Measurements from ENCODE around the gene PTPN23. TPM values are rescaled to one million over a fixed set of nuclear protein-coding genes. Genes with fewer than 3 reads are reported as not detected.

Gene PTPN23
- total RNA-seq, 2 experiments from 2014 or later, result 36.6 to 42.6 TPM

DNA sequence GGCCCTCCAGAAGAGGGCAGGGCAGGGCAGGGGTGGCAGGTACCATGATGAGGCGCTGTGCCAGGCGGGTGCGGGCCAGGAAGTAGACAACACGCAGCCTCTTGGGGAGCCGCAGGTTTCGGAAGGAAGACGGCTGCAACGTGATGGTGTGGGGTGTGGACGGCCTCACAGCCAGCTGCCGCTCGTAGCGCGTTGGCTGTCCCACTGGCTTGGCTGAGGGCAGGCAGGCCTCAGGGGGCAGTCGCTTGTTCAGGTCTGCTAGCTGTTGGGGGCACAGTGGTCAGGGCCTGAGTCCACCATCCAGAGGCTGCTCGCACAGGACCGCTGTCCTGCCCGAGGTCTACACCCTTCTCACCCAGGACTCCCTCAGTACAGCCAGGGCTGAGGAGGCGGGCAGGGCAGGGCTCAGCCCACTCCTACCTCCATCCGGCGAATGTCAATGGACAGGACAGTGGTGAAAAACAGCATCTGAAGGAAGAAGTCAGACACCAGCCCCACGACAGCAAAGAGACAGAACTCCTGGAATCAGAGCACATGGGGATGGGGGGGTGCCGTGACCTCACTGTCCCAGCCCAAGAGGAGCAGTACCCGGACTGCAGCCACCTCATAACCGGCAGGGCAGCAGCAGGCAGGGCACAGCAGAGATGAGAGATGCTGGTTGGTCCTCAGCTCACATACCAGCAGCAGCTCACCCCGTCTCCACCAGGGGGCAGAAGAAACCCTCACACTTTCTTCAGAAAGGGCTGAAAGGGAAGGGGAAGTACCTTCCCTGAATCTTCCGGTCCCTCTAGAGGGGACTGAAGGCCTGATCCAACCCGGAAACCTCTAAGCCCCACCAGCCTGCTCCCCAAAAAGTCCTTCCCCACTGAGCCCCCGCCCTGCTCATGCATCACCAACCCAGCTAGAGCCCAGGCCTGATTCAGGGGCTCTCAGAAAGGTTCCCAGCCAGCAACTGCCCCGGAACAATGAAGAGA lies 40.0 kb downstream of the PTPN23 start:
- H3K36me3 Mint-ChIP-seq, result peaks cover 5% of the 10 kb centered on the region
- peak overlapping the region; percentile 85 for H3K4me3 Mint-ChIP-seq
- H3K27ac Mint-ChIP-seq, result peak overlapping the region; percentile 100
- no peaks in the 10 kb centered on the region for H3K27me3 Mint-ChIP-seq
- DNase-seq (peak; percentile 88), ATAC-seq (ENCODE audit: low read depth) (peak; percentile 92)
- H3K9me3 Mint-ChIP-seq, result no peaks in the 10 kb centered on the region
- peaks cover 14% of the 10 kb centered on the region for H3K4me1 Mint-ChIP-seq
- POLR2A ChIA-PET, result interaction anchor here (0.6 to 3.4 kb wide), 5 partner anchors 40 to 1484 kb away, joined by 3 to 28 read pairs (median 7); partner anchors contain the start of genes ELP6, PTPN23 and SCAP

DNA sequence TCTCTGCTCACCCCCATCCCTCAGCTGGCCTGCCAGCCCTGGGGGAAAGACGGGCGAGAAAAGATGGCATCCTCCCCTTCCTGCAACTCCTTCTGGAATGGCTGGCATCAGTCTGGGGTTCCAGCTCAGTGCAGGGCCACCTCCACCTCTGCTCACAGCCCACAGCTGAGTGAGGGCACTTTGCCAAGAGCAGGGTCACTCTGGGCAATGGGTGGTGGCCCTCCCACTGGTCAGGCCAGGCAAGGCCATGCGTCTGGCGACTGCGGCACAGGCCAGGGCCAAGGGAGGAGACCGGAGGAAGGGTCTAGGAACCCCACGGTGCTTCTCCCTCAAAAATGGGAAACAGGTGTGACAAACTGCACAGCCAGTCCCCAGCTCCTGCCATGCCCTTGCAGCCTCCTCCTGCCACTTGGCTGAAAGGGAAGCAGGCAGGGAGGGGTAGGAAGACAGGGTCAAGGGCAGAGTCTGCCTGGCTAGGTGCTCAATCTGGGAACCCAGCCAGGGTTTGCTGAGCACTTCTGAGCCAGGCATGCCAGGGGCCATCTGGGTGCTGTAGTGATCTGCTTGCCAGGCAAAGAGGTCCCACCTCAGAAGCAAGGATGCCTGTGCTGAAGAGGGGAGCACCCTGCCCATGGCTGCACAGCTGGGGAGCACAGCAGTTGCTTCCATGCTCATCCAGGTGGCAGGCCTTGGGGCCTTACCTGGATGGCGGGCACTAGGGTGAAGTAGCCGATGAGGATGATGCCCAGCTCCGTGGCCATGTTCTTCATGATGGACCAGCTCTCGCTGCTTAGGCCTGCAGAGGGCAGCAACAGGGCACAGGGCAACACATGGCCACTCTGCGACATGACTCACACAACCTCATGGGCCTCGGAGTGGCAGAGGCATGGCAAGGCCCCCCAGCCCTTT lies 41.2 kb downstream of the PTPN23 start:
- H3K9me3 Mint-ChIP-seq, result no peaks in the 10 kb centered on the region
- no peaks in the 10 kb centered on the region for H3K27me3 Mint-ChIP-seq
- peaks cover 14% of the 10 kb centered on the region for H3K4me1 Mint-ChIP-seq
- peaks cover 5% of the 10 kb centered on the region for H3K36me3 Mint-ChIP-seq
- peak overlapping the region; percentile 100 for H3K27ac Mint-ChIP-seq
- POLR2A ChIA-PET, result interaction anchor here (0.9 to 3.4 kb wide), 4 partner anchors 41 to 91 kb away, joined by 3 to 28 read pairs (median 12); partner anchors contain the start of genes ELP6, PTPN23 and SCAP
- DNase-seq, result no peak
- H3K4me3 Mint-ChIP-seq, result peak overlapping the region; percentile 85
- ATAC-seq (ENCODE audit: low read depth), result no peak

DNA sequence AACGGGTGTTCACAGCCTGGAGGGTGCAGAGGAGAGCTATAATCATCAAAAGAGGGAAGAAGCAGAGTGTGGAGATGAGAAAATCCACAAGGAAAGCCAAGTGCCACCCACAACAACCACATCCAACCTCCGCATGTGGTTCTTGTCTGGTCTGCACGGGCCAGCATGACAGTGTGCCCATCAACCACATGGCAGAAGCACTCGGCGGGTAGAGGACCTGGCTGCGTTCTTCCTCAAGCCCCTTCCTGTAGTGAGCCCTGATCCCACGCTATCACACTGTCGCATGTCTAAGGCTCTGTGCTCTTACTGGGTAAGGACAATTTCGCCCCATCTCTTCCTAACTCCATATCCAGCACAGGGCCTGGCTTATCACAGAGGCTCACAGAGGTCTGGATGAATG lies 41.9 kb downstream of the PTPN23 start:
- ATAC-seq (ENCODE audit: low read depth), result no peak

DNA sequence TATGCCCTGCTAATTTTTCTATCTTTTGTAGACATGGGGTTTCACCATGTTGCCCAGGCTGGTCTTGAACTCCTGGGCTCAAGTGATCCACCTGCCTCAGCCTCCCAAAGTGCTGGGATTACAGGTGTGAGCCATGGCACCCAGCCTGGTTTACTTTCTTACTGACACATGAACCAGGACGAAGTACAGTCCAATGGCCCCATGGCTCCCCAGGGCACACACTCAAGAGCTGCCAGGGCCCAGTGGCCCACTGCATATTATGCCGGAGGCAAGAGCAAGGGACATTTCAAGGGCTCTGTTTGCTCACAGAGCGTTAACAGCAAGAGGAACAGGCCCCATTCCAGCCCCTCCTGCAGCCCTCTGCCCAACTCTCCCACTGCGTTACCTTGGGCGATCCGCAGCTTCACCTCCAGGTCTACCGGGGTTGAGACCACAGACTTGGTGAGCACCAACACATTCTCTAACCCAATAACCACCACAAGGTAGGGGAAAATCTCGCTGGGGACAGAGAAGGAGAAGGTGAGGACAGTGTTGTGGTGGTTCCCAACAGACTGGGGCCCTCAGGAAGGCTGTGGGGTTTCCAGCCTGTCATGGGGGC lies 42.8 kb downstream of the PTPN23 start:
- DNase-seq (no peak), ATAC-seq (ENCODE audit: low read depth) (no peak)
- Mint-ChIP-seq H3K4me3 (no peak overlapping the region), H3K9me3 (no peaks in the 10 kb centered on the region), H3K27me3 (no peaks in the 10 kb centered on the region), H3K36me3 (peaks cover 5% of the 10 kb centered on the region), H3K27ac (peak overlapping the region; percentile 28), H3K4me1 (peaks cover 14% of the 10 kb centered on the region)
- POLR2A ChIA-PET, result no interaction called here

More for the DNA sequence above, 41.9 kb downstream of the PTPN23 start:
- Mint-ChIP-seq H3K4me1 (peaks cover 14% of the 10 kb centered on the region), H3K9me3 (no peaks in the 10 kb centered on the region), H3K27me3 (no peaks in the 10 kb centered on the region), H3K27ac (peak overlapping the region; percentile 70), H3K4me3 (no peak overlapping the region), H3K36me3 (peaks cover 5% of the 10 kb centered on the region)
- DNase-seq, result no peak
- POLR2A ChIA-PET, result interaction anchor here (3.4 kb wide), 1 partner anchor 53 kb away, joined by 28 read pairs; the partner anchor contains the start of gene SCAP

- DNase-seq (no peak), ATAC-seq (ENCODE audit: low read depth) (no peak)
- no peaks in the 10 kb centered on the region for H3K9me3 Mint-ChIP-seq
- POLR2A ChIA-PET, result interaction anchor here (1.0 to 1.7 kb wide), 2 partner anchors 12 to 75 kb away, joined by 3 read pairs; no protein-coding TSS in a partner anchor
- H3K4me3 Mint-ChIP-seq, result no peak overlapping the region
- no peaks in the 10 kb centered on the region for H3K27me3 Mint-ChIP-seq
- no peak overlapping the region for H3K27ac Mint-ChIP-seq
- peaks cover 14% of the 10 kb centered on the region for H3K4me1 Mint-ChIP-seq
- peaks cover 5% of the 10 kb centered on the region for H3K36me3 Mint-ChIP-seq
These were observed 43.9 kb downstream of the PTPN23 start for GRCh38 chr3:47424434-47425382.

GRCh38 chr3:47425383-47425778 lies 44.6 kb downstream of the PTPN23 start:
- POLR2A ChIA-PET, result interaction anchor here (1.0 to 1.7 kb wide), 2 partner anchors 11 to 74 kb away, joined by 3 read pairs; no protein-coding TSS in a partner anchor
- no peak overlapping the region for H3K27ac Mint-ChIP-seq
- ATAC-seq (ENCODE audit: low read depth) (no peak), DNase-seq (no peak)
- no peaks in the 10 kb centered on the region for H3K27me3 Mint-ChIP-seq
- H3K4me1 Mint-ChIP-seq, result peaks cover 14% of the 10 kb centered on the region
- no peaks in the 10 kb centered on the region for H3K9me3 Mint-ChIP-seq
- peaks cover 5% of the 10 kb centered on the region for H3K36me3 Mint-ChIP-seq
- H3K4me3 Mint-ChIP-seq, result no peak overlapping the region

GRCh38 chr3:47425959-47426358 lies 45.1 kb downstream of the PTPN23 start:
- POLR2A ChIA-PET, result interaction anchor here (1.7 kb wide), 1 partner anchor 11 kb away, joined by 3 read pairs; no protein-coding TSS in a partner anchor
- Mint-ChIP-seq H3K36me3 (peaks cover 5% of the 10 kb centered on the region), H3K27me3 (no peaks in the 10 kb centered on the region)

GRCh38 chr3:47427866-47428265 lies 47.0 kb downstream of the PTPN23 start:
- ATAC-seq (ENCODE audit: low read depth) (no peak), DNase-seq (no peak)
- Mint-ChIP-seq H3K4me3 (no peak overlapping the region), H3K9me3 (no peaks in the 10 kb centered on the region), H3K27ac (no peak overlapping the region), H3K27me3 (no peaks in the 10 kb centered on the region), H3K36me3 (peaks cover 7% of the 10 kb centered on the region), H3K4me1 (peaks cover 2% of the 10 kb centered on the region)
- POLR2A ChIA-PET, result no interaction called here

More at GRCh38 chr3:47425959-47426358, 45.1 kb downstream of the PTPN23 start:
- no peak overlapping the region for H3K27ac Mint-ChIP-seq
- ATAC-seq (ENCODE audit: low read depth) (no peak), DNase-seq (no peak)
- H3K4me1 Mint-ChIP-seq, result peaks cover 11% of the 10 kb centered on the region
- H3K9me3 Mint-ChIP-seq, result no peaks in the 10 kb centered on the region
- H3K4me3 Mint-ChIP-seq, result no peak overlapping the region

- Mint-ChIP-seq H3K4me3 (no peak overlapping the region), H3K27ac (no peak overlapping the region), H3K27me3 (no peaks in the 10 kb centered on the region), H3K4me1 (peaks cover 4% of the 10 kb centered on the region), H3K9me3 (no peaks in the 10 kb centered on the region), H3K36me3 (peaks cover 12% of the 10 kb centered on the region)
- ATAC-seq (ENCODE audit: low read depth) (no peak), DNase-seq (no peak)
- POLR2A ChIA-PET, result no interaction called here
These were observed 47.8 kb downstream of the PTPN23 start for GRCh38 chr3:47428662-47429061.

DNA sequence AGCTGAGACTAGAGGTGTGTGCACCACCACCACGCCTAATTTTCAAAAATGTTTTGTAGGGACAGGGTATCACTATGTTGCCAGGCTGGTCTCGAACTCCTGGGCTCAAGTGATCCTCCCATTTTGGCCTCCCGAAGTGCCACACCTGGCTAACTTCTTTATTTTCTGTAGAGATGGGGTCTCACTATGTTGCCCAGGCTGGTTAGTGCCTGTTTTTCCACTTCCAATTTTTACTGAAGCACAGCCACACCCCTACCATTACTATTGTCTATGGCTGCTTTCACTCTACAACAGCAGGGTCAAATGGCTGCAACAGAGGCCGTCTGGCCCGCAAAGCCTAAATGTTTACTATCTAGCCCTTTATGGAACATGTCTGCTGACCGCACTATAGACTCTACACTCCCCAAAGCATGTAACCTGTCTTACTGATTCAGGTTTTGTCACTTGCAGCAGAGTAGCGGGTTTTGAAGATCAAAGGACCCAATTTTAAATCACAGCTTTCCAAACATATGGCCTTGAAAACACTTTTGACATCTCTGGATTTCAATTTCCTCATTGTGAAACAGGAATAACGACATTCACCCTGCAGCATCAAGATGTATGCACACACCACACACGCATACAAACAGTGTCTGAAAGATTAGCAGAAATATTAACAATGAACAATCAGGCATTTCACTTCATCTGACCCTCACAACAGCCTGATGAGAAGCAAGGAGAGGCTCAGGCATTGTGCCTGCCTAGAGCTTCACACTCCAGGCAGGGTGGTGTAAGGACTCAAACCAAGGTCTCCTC lies 48.9 kb downstream of the PTPN23 start:
- H3K27ac Mint-ChIP-seq, result no peak overlapping the region
- DNase-seq, result no peak
- no peak for ATAC-seq (ENCODE audit: low read depth)
- H3K4me1 Mint-ChIP-seq, result peaks cover 10% of the 10 kb centered on the region
- peaks cover 21% of the 10 kb centered on the region for H3K36me3 Mint-ChIP-seq
- POLR2A ChIA-PET, result no interaction called here
- no peaks in the 10 kb centered on the region for H3K27me3 Mint-ChIP-seq
- H3K9me3 Mint-ChIP-seq, result no peaks in the 10 kb centered on the region
- H3K4me3 Mint-ChIP-seq, result no peak overlapping the region

DNA sequence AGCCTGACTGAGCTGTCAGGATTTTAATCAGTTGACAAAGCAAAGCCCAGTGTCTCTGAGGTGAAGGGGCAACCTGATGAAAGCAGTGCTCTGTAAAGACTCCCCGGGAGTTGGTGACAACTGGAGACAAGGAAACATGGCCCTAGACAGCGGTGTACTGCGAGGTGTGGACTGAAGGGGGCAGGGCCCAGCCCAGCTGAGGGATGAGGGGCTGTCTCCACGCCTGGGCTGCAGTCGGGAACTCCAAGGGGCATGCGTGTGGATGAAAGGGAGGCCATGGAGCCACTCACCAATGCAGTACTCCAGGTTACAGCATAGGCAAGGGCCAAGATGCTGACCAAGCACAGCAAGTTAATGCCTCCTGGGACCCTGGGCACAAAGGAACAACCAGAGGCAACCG lies 49.8 kb downstream of the PTPN23 start:
- peaks cover 12% of the 10 kb centered on the region for H3K4me1 Mint-ChIP-seq
- H3K36me3 Mint-ChIP-seq, result peaks cover 21% of the 10 kb centered on the region
- H3K27ac Mint-ChIP-seq, result no peak overlapping the region
- H3K9me3 Mint-ChIP-seq, result no peaks in the 10 kb centered on the region
- POLR2A ChIA-PET, result no interaction called here
- no peak overlapping the region for H3K4me3 Mint-ChIP-seq
- no peaks in the 10 kb centered on the region for H3K27me3 Mint-ChIP-seq
- ATAC-seq (ENCODE audit: low read depth) (no peak), DNase-seq (no peak)
